Omental fat pad (tissue), 4 donors: Measurements from ENCODE around the gene MAP3K4. TPM values are rescaled to one million over a fixed set of nuclear protein-coding genes. Genes with fewer than 3 reads are reported as not detected.

Experiments
- ATAC-seq: fragments of 150-250 bp; one replicate; pipeline ENCODE4 v1.9.1; 2016; ENCODE audit warnings: mild to moderate bottlenecking, moderate library complexity; ENCODE audit not compliant: low FRiP score
- DNase-seq: peaks from one replicate; pipeline ENCODE4 v3.0.0-alpha.2; 2019; ENCODE audit warnings: low spot score
- total RNA-seq, 4 donors: library from RNA; depleted of rRNA; stranded (reverse); fragments of >200 nt; gene quantifications; one replicate each; pipeline ENCODE4 v1.1.0, GENCODE V29; 2016
- TF ChIP-seq, protein P1 (sequence below), 3 donors: fragments of 450-650 bp; IDR thresholded peaks; one replicate each; pipeline ENCODE4 v1.5.1; 2016 to 2017; ENCODE audit warnings: antibody characterized with exemption in 3 of 3, mild to moderate bottlenecking in 3 of 3, moderate library complexity in 2 of 3

Gene MAP3K4
- total RNA-seq, 4 donors from 2014 or later: 18.9 to 33.6 (median 25.0) TPM

DNA sequence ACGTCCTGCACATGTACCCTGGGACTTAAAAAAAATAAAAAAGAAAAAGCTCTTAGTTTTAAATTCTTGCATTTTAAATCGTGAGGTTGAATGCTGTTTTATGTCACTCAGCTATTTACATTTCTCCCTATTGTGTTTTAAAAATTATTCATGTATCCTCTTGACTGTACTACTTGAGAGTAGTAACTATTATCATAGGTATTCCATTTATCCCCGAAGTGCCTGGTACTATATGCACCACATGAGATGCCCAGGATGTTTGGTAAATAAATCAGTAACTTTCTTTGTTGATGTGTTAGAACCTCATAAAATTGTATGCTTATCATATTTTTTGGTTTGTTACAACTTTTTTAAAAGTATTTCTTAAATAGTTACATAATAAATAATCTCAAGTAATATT is 18.4 kb downstream of the MAP3K4 start:
- DNase-seq: no peak
- TF ChIP-seq, protein P1, sequence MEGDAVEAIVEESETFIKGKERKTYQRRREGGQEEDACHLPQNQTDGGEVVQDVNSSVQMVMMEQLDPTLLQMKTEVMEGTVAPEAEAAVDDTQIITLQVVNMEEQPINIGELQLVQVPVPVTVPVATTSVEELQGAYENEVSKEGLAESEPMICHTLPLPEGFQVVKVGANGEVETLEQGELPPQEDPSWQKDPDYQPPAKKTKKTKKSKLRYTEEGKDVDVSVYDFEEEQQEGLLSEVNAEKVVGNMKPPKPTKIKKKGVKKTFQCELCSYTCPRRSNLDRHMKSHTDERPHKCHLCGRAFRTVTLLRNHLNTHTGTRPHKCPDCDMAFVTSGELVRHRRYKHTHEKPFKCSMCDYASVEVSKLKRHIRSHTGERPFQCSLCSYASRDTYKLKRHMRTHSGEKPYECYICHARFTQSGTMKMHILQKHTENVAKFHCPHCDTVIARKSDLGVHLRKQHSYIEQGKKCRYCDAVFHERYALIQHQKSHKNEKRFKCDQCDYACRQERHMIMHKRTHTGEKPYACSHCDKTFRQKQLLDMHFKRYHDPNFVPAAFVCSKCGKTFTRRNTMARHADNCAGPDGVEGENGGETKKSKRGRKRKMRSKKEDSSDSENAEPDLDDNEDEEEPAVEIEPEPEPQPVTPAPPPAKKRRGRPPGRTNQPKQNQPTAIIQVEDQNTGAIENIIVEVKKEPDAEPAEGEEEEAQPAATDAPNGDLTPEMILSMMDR (IDR thresholded peaks at IDR 0.05): no peak
- ATAC-seq: no peak

DNA sequence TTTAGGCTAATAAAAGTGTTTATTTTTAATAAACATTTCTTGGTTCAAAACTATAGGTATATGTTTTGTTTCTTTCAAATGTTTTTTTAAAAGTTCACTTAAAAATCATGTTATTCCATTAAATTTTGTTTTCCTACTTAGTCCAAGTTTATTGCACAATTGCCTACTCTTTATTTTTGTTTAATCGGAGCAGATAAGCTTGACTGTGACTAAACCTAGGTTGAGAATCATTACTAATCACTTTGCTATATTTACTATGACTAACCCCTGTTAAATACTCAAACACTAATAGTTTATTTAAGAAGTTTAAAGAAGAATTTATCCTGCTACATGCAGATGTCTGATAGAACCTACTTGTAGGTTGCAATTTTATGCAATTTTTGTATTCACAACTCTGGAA is 18.8 kb downstream of the MAP3K4 start:
- no peak for DNase-seq
- ATAC-seq: peak; percentile 71
- TF ChIP-seq, protein P1 (IDR thresholded peaks at IDR 0.05): no peak

DNA sequence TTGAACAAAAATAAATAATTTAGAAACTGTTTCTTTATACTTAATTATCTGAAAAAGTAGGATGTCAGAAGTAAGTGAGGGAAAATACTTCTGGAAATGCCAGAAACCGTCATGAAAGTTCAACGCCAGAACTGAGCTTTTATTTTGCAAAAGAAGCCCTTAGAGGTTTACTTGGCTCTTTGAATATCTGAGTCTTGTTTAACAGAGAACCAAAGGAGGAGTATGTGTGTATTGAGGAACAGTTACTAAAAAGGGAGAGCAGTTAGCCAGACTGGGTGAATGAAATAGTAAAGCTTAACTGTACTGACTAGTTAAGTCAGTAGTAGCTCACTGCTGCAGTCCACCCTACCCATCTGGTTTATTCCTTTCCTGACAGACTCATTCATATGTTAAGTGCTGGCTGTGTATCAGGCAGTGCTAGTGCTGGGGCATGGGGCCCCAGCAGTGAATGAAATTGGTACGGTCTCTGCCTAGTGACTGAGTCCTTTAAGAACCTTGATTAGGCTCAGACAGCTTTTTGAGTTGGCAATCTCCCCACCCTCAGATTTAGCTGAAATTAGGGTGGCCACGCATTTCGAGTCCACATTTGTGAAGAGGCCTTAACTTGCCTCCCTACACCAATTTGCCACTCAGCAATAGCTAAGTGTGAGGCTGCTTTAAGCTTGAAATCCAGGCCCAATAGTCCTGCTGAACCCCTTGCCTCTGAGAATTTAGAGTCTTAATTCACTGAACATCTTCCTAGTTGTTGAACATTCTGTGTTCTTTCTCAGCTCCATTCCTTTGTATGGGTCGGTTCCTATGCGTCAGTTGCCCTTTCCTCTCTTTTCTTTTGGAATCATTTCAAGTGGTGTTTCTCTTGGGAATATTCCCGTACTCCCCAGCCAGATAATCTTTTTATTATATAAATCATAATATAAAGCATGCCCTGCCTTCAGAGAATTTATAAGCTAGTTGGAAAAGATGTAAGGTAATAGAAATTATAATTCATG is 20.2 kb downstream of the MAP3K4 start:
- TF ChIP-seq, protein P1 (IDR thresholded peaks at IDR 0.05): no peak
- DNase-seq (no peak), ATAC-seq (peak; percentile 39)

DNA sequence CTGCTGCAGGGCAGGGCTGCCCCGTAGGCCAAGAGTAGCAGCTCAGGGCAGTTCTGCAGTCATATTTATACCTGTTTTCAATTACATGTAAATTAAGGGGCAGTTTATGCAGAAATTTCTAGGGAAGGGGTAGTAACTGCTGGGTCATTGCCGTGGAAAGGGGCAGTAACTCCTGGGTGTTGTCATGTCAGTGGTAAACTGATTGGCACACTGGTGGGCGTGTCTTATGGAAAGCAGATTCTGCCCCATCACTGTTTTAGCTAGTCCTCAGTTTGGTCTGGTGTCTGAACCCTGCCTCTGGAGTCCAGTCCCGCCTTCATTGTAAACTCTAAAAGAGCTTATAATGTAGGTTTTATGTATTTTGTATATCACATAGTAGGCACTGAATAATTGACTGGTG is 22.1 kb downstream of the MAP3K4 start:
- ATAC-seq (no peak), DNase-seq (no peak)
- TF ChIP-seq, protein P1 (IDR thresholded peaks at IDR 0.05): no peak

DNA sequence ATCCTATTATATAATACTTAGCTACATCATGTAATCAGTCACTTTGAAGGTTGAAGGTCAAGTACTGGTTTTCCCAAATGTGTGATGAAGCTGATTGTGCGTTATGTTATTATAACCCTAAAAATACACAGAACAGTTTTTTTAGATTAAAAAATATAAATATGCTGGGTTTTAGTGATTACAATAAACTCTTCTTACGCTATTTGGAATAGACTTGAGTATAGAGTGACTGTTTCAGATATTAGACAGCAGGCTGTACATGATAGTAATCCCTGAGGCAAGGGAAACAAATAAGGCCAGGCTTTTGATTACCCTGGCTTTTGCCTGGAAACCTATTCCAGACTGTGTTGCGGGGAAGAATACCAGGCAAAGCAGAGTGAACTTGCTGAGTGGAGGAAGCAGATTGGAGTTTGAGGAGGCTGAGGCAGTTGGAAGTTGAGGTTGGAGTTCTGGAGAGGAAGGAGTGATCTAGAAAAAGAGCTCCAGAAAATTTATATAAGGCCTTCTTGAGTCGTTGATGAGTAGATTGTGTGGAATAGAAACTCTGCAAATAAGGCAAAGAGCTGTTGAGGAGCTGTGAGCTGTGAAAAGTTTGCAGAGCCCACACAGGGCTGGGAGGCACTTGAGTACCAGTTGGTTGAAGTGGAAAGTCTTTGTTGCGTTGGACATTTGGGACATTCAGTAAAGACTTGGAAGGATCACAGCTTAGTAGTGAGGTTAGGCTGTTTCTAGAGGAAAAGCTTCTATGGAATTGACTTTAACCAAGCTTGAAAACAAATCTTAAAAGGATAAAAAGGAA is 26.4 kb downstream of the MAP3K4 start:
- TF ChIP-seq, protein P1 (IDR thresholded peaks at IDR 0.05): no peak
- ATAC-seq (no peak), DNase-seq (no peak)

DNA sequence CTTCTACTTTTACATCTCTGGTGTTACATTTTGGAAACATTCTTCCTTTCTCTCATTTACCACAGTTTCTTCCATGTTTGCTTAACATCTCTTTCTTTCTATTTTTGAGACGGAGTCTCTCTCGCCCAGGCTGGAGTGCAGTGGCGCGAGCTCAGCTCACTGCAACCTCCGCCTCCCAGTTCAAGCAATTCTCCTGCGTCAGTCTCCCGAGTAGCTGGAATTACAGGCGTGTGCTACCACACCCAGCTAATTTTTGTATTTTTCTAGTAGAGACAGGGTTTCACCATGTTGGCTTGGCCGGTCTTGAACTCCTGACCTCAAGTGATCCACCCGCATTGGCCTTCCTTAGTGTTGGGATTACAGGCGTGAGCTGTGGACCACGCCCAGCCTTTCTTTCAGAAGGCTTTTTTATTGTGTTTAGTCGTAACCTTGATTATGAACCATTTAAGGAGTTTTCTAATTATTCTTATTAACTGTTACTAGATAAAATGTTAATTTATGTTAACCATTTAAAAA is 27.8 kb downstream of the MAP3K4 start:
- TF ChIP-seq, protein P1 (IDR thresholded peaks at IDR 0.05): no peak
- ATAC-seq (no peak), DNase-seq (no peak)
